22Rv1 (cell line): ENCODE results near the gene TASOR2.

ENCODE experiments used
- H3K27ac ChIP-seq: fragments of 450-650 bp; 2 replicates; pipeline ENCODE4 v1.5.1; 2017
- ZFX ChIP-seq: fragments of 450-650 bp; IDR thresholded peaks from 2 replicates; pipeline ENCODE4 v1.6.1; 2017; ENCODE audit warnings: antibody characterized with exemption, borderline replicate concordance
- TF ChIP-seq, protein P1 (sequence below): fragments of 450-650 bp; IDR thresholded peaks from 2 replicates; pipeline ENCODE4 v1.5.1; 2017; ENCODE audit warnings: mild to moderate bottlenecking

Gene TASOR2

GRCh38 chr10:5658871-5659618, 25.6 kb upstream of the TASOR2 start:
- H3K27ac ChIP-seq: no peak overlapping the region
- TF ChIP-seq ZFX: no peak
- TF ChIP-seq, protein P1, sequence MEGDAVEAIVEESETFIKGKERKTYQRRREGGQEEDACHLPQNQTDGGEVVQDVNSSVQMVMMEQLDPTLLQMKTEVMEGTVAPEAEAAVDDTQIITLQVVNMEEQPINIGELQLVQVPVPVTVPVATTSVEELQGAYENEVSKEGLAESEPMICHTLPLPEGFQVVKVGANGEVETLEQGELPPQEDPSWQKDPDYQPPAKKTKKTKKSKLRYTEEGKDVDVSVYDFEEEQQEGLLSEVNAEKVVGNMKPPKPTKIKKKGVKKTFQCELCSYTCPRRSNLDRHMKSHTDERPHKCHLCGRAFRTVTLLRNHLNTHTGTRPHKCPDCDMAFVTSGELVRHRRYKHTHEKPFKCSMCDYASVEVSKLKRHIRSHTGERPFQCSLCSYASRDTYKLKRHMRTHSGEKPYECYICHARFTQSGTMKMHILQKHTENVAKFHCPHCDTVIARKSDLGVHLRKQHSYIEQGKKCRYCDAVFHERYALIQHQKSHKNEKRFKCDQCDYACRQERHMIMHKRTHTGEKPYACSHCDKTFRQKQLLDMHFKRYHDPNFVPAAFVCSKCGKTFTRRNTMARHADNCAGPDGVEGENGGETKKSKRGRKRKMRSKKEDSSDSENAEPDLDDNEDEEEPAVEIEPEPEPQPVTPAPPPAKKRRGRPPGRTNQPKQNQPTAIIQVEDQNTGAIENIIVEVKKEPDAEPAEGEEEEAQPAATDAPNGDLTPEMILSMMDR: no peak

DNA sequence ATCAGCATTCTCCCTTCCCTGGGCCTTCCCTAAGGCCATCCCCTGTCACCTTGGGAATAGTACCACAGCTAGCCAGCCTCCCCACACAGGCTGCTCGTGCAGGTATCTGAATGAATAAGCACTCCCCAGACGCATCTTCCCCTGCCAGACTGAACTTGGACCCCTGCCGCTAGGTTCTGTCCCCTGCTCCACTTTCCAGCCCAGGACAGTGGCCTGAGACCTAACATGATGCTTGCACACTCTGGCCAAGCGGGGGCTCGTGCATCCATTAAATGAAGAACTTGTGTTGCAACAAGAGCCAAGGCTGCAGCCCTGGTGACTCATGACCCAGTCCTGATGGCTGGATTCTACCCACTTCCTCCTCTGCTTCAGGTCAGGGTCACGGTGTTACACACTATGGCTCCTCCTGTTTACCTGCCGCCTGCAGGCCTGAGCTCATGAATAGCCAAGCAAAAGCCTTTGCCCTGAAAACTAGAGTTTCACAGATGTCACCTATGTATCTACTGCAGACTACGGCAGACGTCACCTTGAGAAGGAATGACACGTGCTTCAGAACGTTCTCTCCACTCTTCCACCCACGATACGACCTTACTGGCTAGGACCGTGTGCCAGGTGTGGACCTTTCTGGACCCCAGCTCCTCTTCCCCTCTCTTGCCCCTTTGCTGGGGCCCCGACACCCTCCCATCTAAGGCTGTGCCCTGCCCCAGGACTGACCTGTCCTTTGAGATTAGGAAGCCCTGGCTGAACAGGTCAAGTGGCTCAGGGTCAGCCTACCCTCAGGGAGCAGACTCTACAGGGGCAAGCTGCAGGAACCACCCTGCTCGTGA, 24.7 kb upstream of the TASOR2 start:
- H3K27ac ChIP-seq: no peak overlapping the region
- no peak for TF ChIP-seq ZFX
- TF ChIP-seq, protein P1: no peak

DNA sequence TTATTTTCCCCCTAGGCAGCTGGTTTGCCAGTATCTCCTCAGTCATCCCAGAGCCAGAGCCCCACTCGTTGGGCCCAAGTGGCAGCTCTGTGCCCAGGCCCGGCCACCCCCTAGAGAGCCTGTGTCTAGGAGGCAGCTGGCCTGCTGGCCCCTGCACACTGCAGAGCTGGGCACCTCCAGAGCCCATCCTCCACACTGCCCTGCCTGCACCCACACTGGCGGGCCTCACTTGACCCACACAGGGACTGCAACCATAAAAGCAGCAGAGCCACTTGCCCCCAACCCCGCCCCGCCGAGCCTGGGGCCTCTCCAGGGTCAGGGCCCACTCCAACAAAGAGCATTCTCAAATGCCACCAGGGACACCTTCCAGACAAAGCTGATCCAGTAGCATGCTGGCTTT, 23.6 kb upstream of the TASOR2 start:
- TF ChIP-seq ZFX: no peak
- TF ChIP-seq, protein P1: no peak
- H3K27ac ChIP-seq: no peak overlapping the region

DNA sequence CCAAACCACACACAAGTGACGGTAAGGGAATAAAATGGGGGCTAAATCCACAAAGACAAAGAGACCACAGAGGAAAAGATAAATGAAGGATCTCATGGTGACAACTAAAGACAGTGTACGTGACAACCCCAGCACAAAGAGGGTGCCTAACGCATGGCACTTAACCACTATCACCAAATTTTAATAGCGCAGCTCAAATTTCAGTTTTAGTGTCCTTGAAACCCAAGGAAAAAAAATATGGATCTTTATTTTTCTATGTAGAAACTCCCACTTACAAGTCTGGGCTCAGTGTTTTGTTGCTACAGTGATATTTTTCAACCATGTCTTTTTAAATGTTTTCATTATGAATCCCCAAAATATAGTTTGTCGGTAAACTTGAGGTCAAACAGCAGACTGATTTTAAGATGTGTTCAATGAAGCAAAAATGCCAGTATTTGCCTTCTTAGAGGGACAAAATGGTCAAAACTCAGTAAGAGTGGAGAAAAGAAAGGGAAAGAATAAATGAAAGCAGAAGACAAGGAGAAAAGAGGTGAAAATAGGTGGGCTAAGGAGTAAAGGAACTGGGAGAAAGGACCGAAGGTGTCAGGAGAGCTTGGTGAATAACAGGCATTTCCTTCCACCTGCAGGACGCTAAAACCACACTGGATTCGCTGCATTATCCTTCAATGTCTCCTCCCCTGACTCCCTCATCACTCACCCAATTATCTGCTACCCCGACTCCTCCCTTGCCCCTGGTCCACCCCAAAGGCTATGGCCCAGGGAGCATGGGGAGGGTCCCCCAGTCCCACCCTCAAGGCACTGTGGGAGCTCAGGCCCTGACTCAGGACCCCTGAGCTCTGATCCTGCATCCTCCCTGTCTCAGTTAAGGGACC, 21.7 kb upstream of the TASOR2 start:
- H3K27ac ChIP-seq: no peak overlapping the region
- TF ChIP-seq, protein P1: no peak
- TF ChIP-seq ZFX: no peak

DNA sequence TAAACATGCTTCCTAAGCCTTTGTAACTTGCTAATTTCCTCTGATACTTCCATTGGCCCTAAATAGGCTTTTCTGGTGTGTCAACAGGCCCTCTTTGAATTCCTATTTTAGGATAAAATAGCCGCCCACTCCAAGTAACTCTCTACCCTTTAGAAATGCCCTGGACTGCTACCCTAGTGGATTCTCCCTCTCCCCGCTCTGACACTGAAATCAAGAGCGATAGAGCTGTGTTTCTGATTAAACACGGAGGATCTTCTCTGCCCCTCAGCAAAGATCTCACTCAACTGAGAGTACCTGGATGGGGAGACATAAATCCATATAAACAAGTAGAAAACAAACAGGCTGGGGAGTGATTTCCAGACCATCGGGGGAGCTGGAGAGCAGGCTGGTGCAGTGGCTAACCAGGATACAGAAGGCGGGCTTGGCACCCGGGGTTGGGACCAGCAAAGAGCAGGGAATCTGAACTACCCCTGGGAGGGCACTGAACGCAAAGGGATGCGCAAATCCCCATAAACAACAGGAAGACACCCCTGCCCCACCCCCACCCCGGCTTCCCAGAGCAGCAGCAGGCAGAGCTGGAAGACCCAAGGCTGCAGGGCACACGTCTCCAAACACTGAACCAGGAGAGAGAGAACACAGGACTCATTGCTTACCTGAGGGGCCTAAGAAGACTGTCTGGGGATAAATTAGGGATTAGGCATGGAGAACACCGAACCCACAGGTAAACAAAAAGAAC, 20.8 kb upstream of the TASOR2 start:
- TF ChIP-seq, protein P1: peak; percentile 34
- TF ChIP-seq ZFX: no peak
- no peak overlapping the region for H3K27ac ChIP-seq

- peak overlapping the region; percentile 60 for H3K27ac ChIP-seq
- no peak for TF ChIP-seq ZFX
- TF ChIP-seq, protein P1: no peak
Observed at GRCh38 chr10:5665373-5666007, 19.1 kb upstream of the TASOR2 start.
